ENCODE results near the gene OMD. TPM values are rescaled to one million over a fixed set of nuclear protein-coding genes. Genes with fewer than 3 reads are reported as not detected.

OMD gene
- total RNA-seq, 1 experiment from 2014 or later: not detected

DNA sequence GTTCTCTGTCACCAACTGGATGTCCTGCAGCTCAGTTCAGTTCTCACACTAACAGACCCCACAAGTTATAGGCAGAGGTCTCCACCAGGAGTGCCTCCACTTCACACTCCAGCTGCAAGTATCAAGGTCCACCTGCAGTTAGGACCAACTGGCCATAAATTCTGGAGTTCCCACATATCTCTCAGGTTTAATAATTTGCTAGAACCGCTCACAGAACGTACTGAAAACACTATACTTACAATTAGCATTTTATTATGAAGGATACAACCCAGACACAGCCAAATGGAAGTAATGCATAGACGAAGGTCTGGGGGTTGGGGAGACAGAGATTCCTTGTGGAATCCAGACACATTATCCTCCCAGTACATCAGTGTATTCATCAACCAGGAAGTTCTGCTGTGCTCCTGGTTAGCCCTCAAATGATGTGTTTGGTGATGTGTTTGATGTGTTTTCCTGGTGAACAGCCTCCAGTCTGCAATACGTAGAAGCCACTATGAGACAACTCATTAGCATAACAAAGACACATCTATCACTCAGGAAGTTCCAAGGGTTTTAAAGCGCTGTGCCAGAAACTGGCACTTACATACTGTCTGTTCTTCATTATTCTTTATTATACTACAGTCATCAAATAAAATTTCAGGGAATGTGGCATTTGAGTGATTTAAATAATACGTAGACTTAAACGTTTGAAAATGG lies 45.3 kb downstream of the OMD start:
- DNase-seq: no peak
- ChIA-PET CTCF (no interaction called here), POLR2A (ENCODE audit: unreplicated experiment) (no interaction called here)
- Histone ChIP-seq H3K79me2 (ENCODE audit: low read depth) (no peaks in the 10 kb centered on the region), H3K9me2 (ENCODE audit: insufficient read depth) (no peaks in the 10 kb centered on the region), H3K27ac (no peak overlapping the region), H3K4me3 (no peak overlapping the region), H3K36me3 (ENCODE audit: low read depth) (no peaks in the 10 kb centered on the region), H3K4me2 (no peak overlapping the region), H3K9me3 (ENCODE audit: insufficient read depth, low read depth) (no peaks in the 10 kb centered on the region), H3K4me1 (replicated peaks; ENCODE audit: insufficient read depth) (no peaks in the 10 kb centered on the region), H3F3A (ENCODE audit: insufficient read depth, low read depth) (no peaks in the 10 kb centered on the region), H4K20me1 (ENCODE audit: insufficient read depth) (no peaks in the 10 kb centered on the region), H3K27me3 (ENCODE audit: insufficient read depth, low read depth) (no peaks in the 10 kb centered on the region), H2AFZ (no peak overlapping the region)
- TF ChIP-seq, protein P1, sequence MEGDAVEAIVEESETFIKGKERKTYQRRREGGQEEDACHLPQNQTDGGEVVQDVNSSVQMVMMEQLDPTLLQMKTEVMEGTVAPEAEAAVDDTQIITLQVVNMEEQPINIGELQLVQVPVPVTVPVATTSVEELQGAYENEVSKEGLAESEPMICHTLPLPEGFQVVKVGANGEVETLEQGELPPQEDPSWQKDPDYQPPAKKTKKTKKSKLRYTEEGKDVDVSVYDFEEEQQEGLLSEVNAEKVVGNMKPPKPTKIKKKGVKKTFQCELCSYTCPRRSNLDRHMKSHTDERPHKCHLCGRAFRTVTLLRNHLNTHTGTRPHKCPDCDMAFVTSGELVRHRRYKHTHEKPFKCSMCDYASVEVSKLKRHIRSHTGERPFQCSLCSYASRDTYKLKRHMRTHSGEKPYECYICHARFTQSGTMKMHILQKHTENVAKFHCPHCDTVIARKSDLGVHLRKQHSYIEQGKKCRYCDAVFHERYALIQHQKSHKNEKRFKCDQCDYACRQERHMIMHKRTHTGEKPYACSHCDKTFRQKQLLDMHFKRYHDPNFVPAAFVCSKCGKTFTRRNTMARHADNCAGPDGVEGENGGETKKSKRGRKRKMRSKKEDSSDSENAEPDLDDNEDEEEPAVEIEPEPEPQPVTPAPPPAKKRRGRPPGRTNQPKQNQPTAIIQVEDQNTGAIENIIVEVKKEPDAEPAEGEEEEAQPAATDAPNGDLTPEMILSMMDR (conservative IDR thresholded peaks at IDR 0.05): no peak
- TF ChIP-seq EZH2 (IDR thresholded peaks at IDR 0.05; ENCODE audit: low read depth): no peak
- intact Hi-C loops (cut with micrococcal nuclease; ENCODE audit: unreplicated experiment): no loop called here
- no TSS peak for BruUV-seq (replicated peaks)

DNA sequence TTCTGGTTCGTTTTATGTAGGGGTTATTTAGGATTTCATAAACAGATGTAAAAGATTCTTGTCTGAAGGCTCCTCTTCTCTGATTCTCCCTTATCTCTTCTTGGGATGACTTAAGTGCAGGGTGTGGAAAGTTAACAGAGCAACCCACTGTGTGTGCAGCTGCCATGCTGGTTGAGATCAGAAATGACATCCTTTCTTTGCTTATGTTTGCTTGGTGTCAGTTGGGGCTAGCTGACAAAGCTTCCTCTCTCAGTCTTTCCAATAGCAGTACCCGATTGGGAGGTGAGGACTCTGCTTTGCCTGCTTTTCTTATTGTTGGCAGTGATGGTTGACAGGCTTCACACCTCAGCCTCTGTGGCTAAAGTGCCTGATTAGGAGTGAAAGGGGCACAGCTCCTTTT lies 46.4 kb downstream of the OMD start:
- ChIA-PET POLR2A (ENCODE audit: unreplicated experiment) (no interaction called here), CTCF (no interaction called here)
- Histone ChIP-seq H3K4me3 (no peak overlapping the region), H2AFZ (no peak overlapping the region), H3K4me1 (replicated peaks; ENCODE audit: insufficient read depth) (no peaks in the 10 kb centered on the region), H3K9me2 (ENCODE audit: insufficient read depth) (no peaks in the 10 kb centered on the region), H3K27me3 (ENCODE audit: insufficient read depth, low read depth) (no peaks in the 10 kb centered on the region), H4K20me1 (ENCODE audit: insufficient read depth) (no peaks in the 10 kb centered on the region), H3K36me3 (ENCODE audit: low read depth) (no peaks in the 10 kb centered on the region), H3K4me2 (no peak overlapping the region), H3K79me2 (ENCODE audit: low read depth) (no peaks in the 10 kb centered on the region), H3K9me3 (ENCODE audit: insufficient read depth, low read depth) (0 out of 2 replicates have a peak, but pooled peaks cover 4% of the 10 kb centered on the region), H3K27ac (no peak overlapping the region), H3F3A (ENCODE audit: insufficient read depth, low read depth) (no peaks in the 10 kb centered on the region)
- no TSS peak for BruUV-seq (replicated peaks)
- DNase-seq: no peak
- TF ChIP-seq EZH2 (IDR thresholded peaks at IDR 0.05; ENCODE audit: low read depth): no peak
- TF ChIP-seq, protein P1 (conservative IDR thresholded peaks at IDR 0.05): no peak
- intact Hi-C loops (cut with micrococcal nuclease; ENCODE audit: unreplicated experiment): no loop called here

DNA sequence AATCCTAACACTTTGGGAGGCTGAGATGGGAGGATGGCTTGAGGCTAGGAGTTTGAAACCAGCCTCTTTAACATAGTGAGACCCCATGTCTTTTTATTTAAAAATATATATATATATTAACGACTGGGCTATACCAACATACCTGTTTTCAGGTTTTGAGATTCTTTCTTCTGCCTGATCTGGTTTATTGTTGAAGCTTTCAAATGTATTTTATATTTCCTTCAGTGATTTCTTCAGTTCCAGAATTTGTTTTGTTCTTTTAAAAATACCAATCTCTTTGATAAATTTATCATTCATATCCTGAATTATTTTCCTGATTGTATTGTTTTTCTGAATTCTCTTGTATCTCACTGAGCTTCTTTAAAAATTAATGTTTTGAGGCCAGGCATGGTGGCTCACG lies 51.1 kb downstream of the OMD start:
- no peaks in the 10 kb centered on the region for H3F3A ChIP-seq (ENCODE audit: insufficient read depth, low read depth)
- no peaks in the 10 kb centered on the region for H3K9me2 ChIP-seq (ENCODE audit: insufficient read depth)
- peaks cover 10% of the 10 kb centered on the region; the same call in 1 of the 2 replicates for H3K9me3 ChIP-seq (ENCODE audit: insufficient read depth, low read depth)
- H3K79me2 ChIP-seq (ENCODE audit: low read depth): no peaks in the 10 kb centered on the region
- no peak overlapping the region for H3K4me3 ChIP-seq
- TF ChIP-seq, protein P1 (conservative IDR thresholded peaks at IDR 0.05): no peak
- no peak for TF ChIP-seq EZH2 (IDR thresholded peaks at IDR 0.05; ENCODE audit: low read depth)
- no peaks in the 10 kb centered on the region for H4K20me1 ChIP-seq (ENCODE audit: insufficient read depth)
- no peaks in the 10 kb centered on the region for H3K36me3 ChIP-seq (ENCODE audit: low read depth)
- CTCF ChIA-PET: no interaction called here
- no peak overlapping the region for H3K4me2 ChIP-seq
- POLR2A ChIA-PET (ENCODE audit: unreplicated experiment): no interaction called here
- no peak for DNase-seq
- no peaks in the 10 kb centered on the region for H3K4me1 ChIP-seq (replicated peaks; ENCODE audit: insufficient read depth)
- BruUV-seq (replicated peaks): no TSS peak
- no peaks in the 10 kb centered on the region for H3K27me3 ChIP-seq (ENCODE audit: insufficient read depth, low read depth)
- intact Hi-C loops (cut with micrococcal nuclease; ENCODE audit: unreplicated experiment): no loop called here
- H3K27ac ChIP-seq: no peak overlapping the region
- no peak overlapping the region for H2AFZ ChIP-seq
